Measurements from ENCODE around the gene BNC2.

Gene BNC2

GRCh38 chr9:16750553-16750952 lies 119.9 kb downstream of the BNC2 start:
- DNase-seq: no peak

DNA sequence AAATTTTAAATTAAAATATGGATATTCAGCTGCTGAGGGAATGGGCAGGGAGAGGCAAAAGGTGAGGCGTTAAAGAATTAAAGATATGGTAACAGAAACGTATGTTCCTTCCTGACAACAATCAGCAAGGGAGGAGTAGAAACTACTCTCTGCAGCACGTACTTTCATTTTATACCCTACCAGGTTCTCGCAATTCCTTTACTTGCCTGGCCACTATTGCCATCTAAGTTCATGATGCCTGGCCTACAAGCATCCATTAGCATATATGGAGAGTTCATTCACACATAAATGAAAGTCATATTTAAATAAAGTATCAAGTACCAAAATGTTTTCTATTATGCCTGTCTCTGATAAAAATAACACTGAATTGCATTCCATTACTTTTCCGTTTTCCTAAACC lies 125.1 kb downstream of the BNC2 start:
- no peak for DNase-seq

GRCh38 chr9:16744394-16744793 lies 126.1 kb downstream of the BNC2 start:
- peak; percentile 76 for DNase-seq

DNA sequence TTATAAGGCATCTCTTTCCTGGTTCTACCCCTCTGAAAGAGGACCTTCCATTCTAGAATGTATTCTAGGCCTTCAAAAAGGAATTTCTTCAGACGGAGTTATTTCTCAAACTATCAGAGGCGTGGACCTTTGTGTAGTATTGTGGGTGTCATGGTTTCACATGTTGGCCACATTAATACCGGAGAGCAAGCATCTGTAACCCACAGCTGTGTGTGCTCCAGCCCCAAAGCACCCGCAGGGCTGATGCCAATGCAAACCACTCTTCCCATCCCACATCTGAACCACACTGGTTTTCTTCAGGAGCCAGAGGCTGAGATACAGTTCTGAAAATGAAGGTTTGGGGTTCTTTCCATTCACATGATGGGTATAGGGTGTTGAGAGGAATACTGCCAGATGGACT lies 127.1 kb downstream of the BNC2 start:
- DNase-seq: no peak

GRCh38 chr9:16735001-16735400 lies 135.5 kb downstream of the BNC2 start:
- no peak for DNase-seq

GRCh38 chr9:16732546-16732945 lies 137.9 kb downstream of the BNC2 start:
- no peak for DNase-seq

GRCh38 chr9:16730162-16730561 lies 140.3 kb downstream of the BNC2 start:
- DNase-seq: no peak

- no peak for DNase-seq
Measured at GRCh38 chr9:16729651-16730050, 140.8 kb downstream of the BNC2 start.

DNA sequence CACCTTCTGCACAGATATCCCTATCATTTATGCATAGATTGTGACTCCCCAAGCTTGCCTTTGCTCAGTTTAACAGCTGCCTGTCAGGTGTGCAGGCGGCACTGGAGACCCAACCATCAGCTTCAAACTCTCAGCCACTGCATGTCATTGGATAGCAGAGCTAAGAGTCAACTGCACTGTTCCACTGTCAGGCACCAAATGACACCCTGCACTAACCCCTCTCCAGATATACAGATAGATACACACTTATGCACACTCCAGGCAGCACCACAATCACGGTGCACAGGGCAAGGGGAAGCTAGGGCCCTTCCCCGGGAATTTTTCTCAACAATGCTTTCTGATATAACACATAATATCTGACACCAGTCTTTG lies 142.3 kb downstream of the BNC2 start:
- DNase-seq: no peak

GRCh38 chr9:16727452-16728136 lies 142.9 kb downstream of the BNC2 start:
- DNase-seq: no peak

- DNase-seq: peak; percentile 93
Measured at GRCh38 chr9:16726718-16727451, 143.6 kb downstream of the BNC2 start.

DNA sequence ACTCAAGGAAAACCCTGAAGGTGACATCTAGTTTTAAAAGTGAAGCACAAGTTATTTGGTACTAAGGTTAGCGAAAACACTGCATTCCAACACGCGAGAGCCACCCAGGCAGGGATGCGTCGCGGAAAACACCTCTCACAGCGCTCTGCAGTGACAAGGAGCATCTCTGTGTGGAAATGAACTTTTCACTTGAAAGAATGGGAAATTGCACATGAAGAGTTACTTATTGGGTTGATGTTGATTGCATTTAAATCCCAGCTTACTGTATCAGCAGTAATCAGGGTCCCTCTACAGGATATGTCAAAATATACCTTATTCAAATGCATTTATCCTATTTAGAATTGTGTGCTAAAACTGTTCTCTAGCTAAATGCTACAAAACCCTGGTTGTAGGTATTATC lies 144.4 kb downstream of the BNC2 start:
- DNase-seq: peak; percentile 72

DNA sequence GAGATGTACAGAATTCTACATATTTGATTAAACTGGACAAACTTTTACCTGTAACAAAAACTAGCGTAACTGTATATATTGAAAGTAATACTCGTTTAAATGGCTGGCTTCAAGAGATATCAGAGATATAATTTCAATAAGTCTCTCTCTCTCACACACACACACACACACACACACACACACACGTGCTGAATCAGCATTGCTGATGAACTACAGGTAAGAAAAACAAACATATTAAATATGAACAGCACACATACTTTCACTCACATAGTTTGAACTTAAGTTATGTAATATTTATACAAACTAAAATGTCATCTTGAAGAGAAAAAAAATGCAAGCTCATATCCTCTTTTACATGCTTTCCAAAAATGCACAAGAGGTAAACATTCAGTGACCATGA lies 145.4 kb downstream of the BNC2 start:
- no peak for DNase-seq

DNA sequence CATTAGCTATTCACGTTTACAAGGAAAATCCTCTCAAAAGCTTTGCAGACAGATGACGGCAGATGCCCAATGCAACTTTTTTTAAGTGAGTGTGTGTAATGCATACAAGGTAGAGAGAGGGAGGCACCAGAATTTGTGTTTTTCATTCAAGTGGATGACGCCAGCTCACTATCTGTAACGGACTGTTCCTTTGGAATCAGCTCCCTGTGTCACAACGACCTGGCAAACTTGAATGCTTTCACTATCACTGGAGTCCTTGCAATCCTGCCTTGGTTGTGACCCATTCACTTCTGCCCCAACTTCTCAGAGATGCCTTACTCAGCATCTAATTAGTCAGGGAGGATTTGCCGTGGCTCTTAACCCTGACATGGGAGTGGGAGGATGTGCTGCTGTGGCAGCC lies 148.5 kb downstream of the BNC2 start:
- peak; percentile 39 for DNase-seq

DNA sequence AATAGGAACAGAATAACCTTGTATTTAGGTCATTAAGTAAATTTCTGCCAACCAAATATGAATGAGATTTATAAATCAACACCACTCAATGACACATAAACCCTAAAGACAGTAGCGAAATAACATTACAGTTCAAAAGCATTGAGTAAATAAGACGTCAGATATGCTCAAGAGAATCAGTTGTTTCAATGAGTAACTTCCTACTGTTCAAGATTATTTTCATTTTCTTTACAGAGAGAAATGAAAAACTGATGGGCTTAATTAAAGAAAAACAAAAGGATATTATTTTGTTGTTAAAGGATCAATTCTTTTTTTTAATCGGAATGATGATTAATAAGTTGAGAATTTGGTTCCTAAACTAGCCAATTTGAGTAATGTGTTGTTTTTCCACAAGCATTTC lies 150.1 kb downstream of the BNC2 start:
- peak; percentile 48 for DNase-seq

- no peak for DNase-seq
Measured at GRCh38 chr9:16719921-16720320, 150.5 kb downstream of the BNC2 start.

DNA sequence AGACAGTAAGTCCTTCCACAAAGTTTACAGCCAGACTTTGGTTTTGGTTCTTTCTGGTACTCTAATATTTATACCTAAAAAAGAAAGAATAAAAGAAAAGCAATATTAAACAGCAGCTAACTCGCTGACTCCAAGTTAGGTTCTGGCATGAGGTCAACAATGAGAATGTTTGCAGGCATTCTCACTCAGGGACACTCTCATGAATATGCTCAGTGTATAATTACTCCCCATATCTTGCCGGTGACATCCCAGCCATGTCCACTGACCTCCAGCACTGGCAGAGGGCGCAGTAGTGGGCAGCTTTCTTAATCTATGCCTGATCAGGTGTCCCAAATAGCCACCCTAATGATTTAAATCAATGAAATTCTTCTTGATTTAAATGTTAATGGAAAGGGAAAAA lies 151.5 kb downstream of the BNC2 start:
- DNase-seq: no peak

DNA sequence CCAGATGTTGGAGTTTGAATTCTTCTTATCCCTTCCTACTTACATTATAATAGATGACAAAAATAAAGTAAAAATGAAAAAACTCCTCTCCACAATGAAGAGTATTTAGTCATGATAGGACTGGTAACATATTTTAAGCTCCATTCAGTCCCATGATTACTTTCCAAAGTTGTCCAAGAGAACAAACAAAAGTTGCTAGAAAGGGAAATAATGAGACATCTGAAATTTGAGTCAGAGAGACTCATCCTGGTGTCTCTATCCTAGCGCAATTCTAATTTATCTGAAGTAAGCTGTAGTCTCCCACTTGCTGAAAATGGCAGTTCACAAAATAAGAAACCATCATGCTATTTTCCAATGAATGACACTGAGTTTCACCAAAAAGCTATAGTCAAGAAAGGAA lies 152.2 kb downstream of the BNC2 start:
- DNase-seq: peak; percentile 52

- DNase-seq: peak; percentile 51
Measured at GRCh38 chr9:16716601-16717000, 153.9 kb downstream of the BNC2 start.

- peak; percentile 83 for DNase-seq
Measured at GRCh38 chr9:16715404-16715803, 155.1 kb downstream of the BNC2 start.

DNA sequence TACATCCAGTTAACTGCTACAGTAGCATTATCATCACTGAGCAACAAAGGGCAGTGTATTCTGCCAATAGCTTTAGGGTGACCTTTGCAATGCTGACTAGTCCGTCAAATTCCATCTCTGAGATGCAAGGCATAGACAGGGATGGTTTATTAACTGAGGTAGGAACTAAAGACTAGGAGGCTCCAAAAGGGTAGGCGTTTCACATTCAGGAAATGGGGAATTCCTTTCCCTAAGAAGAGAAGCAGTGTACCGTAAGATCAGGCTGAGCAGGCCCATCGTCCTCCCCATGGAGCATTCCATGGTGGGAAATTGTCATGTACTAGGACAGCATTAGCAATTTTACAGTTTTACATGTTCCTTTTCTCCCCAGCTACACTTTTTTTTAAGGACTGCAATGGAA lies 157.7 kb downstream of the BNC2 start:
- no peak for DNase-seq

DNA sequence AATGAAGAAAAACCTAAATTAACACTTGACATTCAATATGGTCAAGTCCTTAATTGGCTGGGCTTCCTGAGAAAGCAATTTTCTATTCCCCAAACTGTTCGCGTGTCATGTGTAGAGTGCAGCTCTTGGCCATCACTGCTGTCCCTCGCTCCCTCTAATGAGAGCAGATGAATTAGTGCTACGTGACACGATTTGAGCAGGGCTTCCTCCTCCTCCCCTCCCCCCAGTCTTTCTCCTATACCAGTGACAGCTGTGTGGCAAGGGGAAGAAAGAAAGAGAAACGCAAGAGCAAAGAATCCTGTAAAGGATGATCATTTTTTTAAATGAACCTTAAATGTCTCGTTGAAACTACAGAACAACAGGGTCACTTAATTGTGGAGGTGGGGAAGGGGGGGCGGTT lies 159.6 kb downstream of the BNC2 start:
- no peak for DNase-seq

GRCh38 chr9:16709924-16710323 lies 160.5 kb downstream of the BNC2 start:
- no peak for DNase-seq

- peak; percentile 49 for DNase-seq
Measured at GRCh38 chr9:16708656-16709435, 161.6 kb downstream of the BNC2 start.

Data from fibroblast of skin of right biceps (primary cell).